ENCODE measurements around the gene POLR3C.
"Not testable (repeated sequence)": the region's sequence is repeated elsewhere in the genome, so short reads cannot be mapped to it uniquely, and the experiment has no call there.

POLR3C gene

DNA sequence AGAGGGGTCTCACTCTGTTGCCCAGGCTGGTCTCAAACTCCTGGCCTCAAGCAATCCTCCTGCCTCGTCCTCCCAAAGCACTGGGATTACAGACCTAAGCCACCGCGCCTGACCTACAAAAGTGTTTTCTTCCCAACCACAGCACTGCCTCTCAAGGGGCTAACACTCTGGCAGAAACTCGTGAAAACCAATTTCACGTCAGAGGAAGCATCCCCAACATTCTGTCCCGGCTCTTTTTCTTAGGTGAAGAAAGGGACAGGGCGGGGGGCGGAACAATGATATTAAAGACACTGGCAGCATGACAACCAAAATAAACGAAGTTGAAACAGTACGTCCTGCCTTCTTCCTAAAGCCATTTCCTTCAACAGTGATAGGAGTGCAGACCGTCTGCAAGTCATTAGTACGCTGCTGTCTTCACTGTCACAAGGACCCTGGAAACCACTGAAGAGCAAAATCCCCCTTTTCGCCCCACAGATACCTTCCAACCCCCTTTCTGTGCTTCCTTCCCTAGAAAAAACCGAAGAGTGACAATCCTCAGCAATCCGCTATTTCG, 1.1 kb upstream of the POLR3C start:
- DNase-seq, result not testable (repeated sequence)

DNA sequence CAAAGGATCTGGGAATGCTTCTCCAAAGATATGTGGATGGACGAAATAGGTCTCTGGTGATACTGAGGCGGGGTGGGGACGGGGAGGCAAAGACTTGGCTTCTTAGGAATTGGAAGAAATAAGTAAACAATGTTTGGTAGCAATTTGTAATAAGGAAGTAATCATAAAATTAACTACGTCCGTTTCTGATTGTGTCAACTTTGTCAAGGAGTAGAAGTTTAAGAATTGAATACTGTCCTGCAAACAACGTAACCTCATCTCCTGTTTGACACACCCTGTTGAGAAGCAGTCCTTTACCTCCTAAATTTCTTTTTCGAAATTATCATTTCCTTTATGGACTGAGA, 471 bp downstream of the POLR3C start:
- no peak for DNase-seq

- no peak for DNase-seq
These were observed 2.0 kb downstream of the POLR3C start for GRCh38 chr1:145826030-145826429.

GRCh38 chr1:145827966-145828365, 4.0 kb downstream of the POLR3C start:
- no peak for DNase-seq

GRCh38 chr1:145828367-145829026, 4.5 kb downstream of the POLR3C start:
- no peak for DNase-seq

DNA sequence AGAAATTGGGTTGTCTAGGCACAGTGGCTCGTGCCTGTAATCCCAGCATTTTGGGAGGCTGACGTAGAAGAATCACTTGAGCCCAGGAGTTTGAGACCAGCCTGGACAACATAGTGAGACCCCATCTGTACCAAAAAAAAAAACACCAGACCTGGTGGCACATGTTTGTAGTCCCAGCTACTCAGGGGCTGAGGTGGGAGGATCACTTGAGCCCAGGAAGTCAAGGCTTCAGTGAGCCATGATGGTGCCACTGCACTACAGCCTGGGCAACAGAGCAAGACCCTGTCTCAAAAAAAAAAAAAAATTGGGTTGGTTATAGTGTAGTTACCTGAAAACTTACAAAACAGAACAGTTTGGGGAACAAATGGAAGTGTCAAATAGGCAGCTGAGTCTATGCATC, 6.8 kb downstream of the POLR3C start:
- DNase-seq, result not testable (repeated sequence)

DNA sequence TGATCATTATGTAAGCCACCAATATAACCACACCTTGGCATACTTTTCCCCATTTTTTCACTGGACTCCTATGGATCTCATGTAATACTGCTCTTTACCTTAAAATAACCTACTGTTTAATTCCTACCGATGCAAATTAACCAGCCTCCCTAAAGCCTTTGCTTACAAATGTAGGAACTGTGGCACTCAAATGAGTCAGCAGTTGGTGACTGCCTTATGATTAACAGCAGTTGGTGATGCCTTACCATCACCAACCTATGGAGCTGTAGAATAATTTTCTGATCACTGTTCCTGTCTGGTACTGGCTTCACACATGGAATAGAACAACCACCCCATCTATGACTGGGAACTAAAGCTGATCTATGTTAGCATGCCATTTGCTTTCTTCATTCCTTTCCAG, 13.7 kb downstream of the POLR3C start:
- DNase-seq, result no peak

DNA sequence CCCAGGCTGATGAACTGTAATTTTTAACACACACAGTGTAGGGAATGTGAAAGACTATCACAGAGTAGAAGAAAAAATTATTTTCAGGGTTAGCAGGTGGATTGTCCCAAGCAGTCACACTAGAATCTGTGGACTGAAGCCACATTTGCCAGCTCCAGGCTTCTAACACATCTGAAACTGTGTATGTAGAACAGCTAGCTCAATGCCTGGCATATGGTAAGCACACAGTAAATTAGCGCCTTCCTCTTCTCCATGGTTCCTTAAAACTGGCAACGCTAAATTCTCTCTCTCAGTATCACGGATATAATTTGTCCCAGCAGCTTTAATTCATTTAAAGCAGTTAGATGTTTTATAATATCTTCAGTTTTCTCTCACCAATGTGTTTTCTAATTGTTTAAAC, 19.0 kb downstream of the POLR3C start:
- no peak for DNase-seq

DNA sequence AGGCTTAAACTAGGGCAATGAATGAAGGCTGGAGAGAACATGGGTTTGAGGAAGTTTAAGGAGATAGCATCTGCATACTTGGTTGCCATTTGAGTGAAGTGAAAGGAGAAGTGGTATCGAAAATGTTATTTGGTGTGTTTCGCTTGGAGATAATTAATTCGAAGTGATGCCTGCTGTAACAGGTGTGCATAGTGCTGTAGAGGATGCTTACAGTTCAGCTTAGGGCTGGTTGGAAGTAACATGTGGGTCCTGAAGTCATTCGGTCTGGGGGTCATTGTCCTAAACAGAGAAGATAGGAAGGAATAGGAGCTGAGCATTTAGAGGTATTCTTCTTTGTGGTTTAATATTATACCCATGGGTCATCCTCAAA, 21.1 kb downstream of the POLR3C start:
- no peak for DNase-seq

- peak; percentile 79 for DNase-seq
These were observed 21.6 kb downstream of the POLR3C start, which contains the start of gene NUDT17 for GRCh38 chr1:145845514-145846161. Gene NUDT17, plus strand, starts transcription at chr1:145845630. Its CDS starts 11 bp downstream, at chr1:145845641.

DNA sequence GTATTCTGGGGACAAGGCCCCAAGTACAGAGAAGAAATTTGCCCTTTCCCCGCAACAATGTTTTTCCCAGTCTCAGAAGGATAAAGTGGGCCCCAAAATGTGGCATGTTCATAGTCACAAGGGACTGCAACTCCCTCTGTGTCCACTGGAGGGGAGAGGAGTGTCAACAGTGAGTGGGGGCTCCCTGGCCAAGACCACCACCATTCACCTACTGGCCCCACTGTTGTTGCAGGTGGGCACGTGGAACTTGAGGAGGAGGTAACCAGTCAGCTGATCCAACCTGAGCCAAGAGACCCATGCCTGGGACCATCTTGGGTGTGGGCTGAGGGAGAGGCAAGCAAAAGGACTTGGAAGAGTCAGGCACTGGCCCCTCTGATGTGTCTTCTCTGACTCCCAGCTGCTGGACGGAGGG, 22.2 kb downstream of the POLR3C start:
- peak; percentile 15 for DNase-seq

- DNase-seq, result no peak
These were observed 23.8 kb downstream of the POLR3C start for GRCh38 chr1:145847827-145848226.

GRCh38 chr1:145849356-145850160, 25.6 kb downstream of the POLR3C start:
- DNase-seq, result no peak

DNA sequence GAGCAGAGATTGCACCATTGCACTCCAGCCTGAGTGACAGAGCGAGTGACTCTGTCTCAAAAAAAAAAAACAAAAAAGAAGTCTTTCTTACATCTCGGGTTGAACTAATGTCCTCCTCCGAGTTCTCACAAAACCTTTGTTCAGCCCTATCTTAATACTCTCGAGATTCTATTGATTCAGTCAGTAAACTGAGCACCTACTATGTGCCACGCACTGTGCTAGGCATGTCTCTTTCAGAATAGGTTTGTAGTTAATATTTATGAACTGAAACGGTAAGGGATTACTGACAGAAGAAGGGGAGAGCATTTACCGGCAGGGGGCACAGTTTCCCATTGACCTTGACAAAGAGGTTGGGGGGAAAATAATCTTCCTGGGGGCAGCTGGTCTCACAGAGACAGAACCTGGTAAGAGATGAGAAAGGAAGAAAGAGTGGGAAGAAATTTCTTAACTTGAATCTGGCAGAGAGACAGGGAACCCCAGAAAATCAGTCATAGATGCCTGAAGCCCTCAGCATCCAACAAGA, 31.5 kb downstream of the POLR3C start:
- DNase-seq, result no peak

- DNase-seq, result no peak
These were observed 33.2 kb downstream of the POLR3C start for GRCh38 chr1:145857170-145857569.

- DNase-seq, result peak; percentile 58
These were observed 34.4 kb downstream of the POLR3C start for GRCh38 chr1:145858238-145858900.

DNA sequence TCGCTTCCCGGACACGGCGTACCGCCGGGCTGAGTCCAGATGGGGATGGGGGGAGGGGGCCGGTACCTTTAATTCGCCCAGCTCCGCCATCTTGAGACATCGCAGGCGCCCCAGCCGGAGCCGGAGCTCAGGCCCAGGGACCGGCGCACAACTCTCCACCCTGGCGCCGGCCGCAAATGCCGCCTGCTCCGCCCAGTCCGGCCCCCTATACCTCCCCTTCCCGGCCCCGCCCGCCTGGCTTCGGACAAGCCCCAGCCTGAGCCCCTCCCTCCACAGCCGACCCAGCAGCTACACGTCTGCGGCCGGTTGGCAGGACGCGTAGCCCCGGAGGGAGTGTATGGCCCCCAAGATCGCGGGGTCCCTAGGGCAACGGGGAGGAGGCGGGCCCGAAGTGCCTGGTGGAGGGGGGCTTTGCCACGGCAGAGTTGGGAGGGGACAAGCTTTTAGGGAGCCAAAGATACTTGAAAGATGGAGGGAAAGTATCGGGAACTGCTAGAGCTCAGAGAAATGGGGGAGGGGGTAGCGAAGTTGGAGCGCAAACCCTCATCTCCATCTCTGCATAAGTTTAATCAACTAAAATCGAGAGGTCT, 35.0 kb downstream of the POLR3C start, which contains the start of gene PIAS3:
Gene PIAS3 (minus strand): TSS at position 181 of the 590 bp plus-strand sequence. CDS start 91 bp downstream, at position 90.
- DNase-seq, result peak; percentile 78

- DNase-seq, result peak; percentile 77
These were observed 35.6 kb downstream of the POLR3C start for GRCh38 chr1:145859491-145860023.

DNA sequence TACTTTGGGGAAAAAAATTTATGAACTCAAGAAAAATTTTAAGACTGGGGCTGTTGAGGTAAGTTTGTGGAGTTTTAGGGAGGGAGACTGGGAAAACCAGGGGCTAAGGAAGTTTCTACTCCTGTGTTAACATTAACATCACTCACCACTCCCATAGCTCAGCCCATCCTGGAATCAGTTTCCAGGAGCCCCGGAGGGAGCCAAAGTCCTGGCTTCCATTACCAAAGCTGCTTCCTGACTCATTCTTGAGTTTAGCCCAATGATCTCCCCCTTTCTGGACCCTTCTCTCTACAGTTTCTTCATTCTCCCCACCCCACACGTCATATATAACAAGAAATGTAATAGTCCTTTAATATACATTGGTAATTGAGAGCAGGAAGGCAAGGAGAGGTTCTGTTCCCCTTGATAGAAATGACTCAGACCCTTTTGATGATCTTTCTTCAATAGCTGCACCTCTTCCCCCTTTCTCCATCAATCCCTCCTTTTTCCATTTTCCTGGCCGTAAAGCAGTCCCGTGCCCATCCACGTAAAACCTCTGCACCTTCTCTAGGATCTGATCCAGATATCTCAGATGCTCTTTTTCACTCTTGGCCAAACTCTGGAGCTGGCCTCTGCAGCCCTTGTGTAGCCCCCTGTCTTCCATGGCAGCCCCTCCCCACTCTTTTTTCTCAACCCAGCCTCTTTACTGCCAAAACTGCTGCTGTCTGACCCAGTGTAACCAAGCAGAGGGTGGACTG, 39.5 kb downstream of the POLR3C start:
- DNase-seq, result no peak

DNA sequence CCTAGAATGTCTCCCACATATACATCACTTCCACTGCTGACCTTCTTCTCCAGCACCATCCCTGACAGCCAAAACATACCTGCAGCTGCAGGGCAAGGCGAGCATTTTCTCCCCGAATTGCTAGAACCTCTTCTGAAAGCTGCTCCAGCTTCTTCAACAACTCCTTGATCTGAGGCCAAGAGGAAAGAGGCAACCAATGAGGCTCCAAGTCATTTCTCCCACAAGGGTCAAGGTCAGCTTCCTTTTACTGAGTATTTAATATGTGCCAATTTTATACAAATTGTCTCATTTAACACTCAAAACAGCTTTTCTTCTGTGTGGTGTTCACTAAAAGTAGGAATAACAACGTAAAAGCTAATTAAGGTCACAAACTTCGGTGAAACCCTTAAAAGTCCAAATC, 44.2 kb downstream of the POLR3C start:
- DNase-seq, result no peak
